Thoracic aorta (tissue), 2 donors: Measurements from ENCODE around the gene SLC7A6. TPM values are rescaled to one million over a fixed set of nuclear protein-coding genes. Genes with fewer than 3 reads are reported as not detected.

Experiments
- ATAC-seq: fragments of 150-250 bp; one replicate; pipeline ENCODE4 v1.8.0; 2017; ENCODE audit warnings: low read depth; ENCODE audit not compliant: insufficient number of reproducible peaks, low FRiP score
- DNase-seq: peaks from one replicate; pipeline ENCODE4 v3.0.0-alpha.2; 2020; ENCODE audit warnings: low spot score
- H3K27ac ChIP-seq, 2 donors: fragments of 200-600 bp; sonication (generic); 1 replicate in 1 of 2; 2 replicates in 1 of 2; pipeline ENCODE4 v1.5.1; 2016; ENCODE audit warnings: mild to moderate bottlenecking in 2 of 2, moderate library complexity in 2 of 2
- H3K27me3 ChIP-seq: fragments of 200-600 bp; sonication (generic); replicated peaks from 2 replicates; pipeline ENCODE4 v1.6.0; 2016; ENCODE audit warnings: mild to moderate bottlenecking; ENCODE audit not compliant: insufficient read depth
- H3K36me3 ChIP-seq: fragments of 200-600 bp; sonication (generic); one replicate; pipeline ENCODE4 v1.5.1; 2016
- H3K4me1 ChIP-seq, 2 donors: fragments of 200-600 bp; sonication (generic); 1 replicate in 1 of 2; 2 replicates in 1 of 2; pipeline versions ENCODE4 v1.5.1 to v1.6.0; 2016; ENCODE audit warnings: low read depth in 2 of 2, mild to moderate bottlenecking in 1 of 2; ENCODE audit not compliant: control insufficient read depth in 1 of 2
- H3K4me3 ChIP-seq: fragments of 200-600 bp; sonication (generic); 2 replicates; pipeline ENCODE4 v1.5.1; 2016; ENCODE audit warnings: mild to moderate bottlenecking
- H3K9me3 ChIP-seq: fragments of 200-600 bp; sonication (generic); 2 replicates; pipeline ENCODE4 v1.5.1; 2016
- CTCF ChIP-seq: fragments of 200-600 bp; sonication (generic); IDR thresholded peaks from one replicate; pipeline ENCODE4 v1.5.1; 2019; ENCODE audit warnings: antibody characterized with exemption
- total RNA-seq, 2 donors: library from RNA; depleted of rRNA; stranded (reverse); fragments of >200 nt; gene quantifications; one replicate each; pipeline versions ENCODE4 v1.1.0 to v1.2.3, GENCODE V29; 2016

Gene SLC7A6
- total RNA-seq, 2 donors from 2014 or later: 92.1 to 125 TPM

- H3K4me3 ChIP-seq: no peak overlapping the region
- ATAC-seq (no peak), DNase-seq (no peak)
- TF ChIP-seq CTCF: no peak
- peaks cover 23 to 52% of the 10 kb centered on the region in 2 donors for H3K4me1 ChIP-seq
- H3K9me3 ChIP-seq: no peaks in the 10 kb centered on the region
- peaks cover 7% of the 10 kb centered on the region for H3K36me3 ChIP-seq
- H3K27ac ChIP-seq: no peak overlapping the region
- H3K27me3 ChIP-seq: no peaks in the 10 kb centered on the region
Observed at GRCh38 chr16:68272507-68273209, 8.3 kb downstream of the SLC7A6 start.

- H3K4me3 ChIP-seq: no peak overlapping the region
- H3K36me3 ChIP-seq: peaks cover 7% of the 10 kb centered on the region
- peaks cover 23 to 44% of the 10 kb centered on the region in 2 donors for H3K4me1 ChIP-seq
- H3K9me3 ChIP-seq: no peaks in the 10 kb centered on the region
- no peak overlapping the region for H3K27ac ChIP-seq
- ATAC-seq (no peak), DNase-seq (no peak)
- no peaks in the 10 kb centered on the region for H3K27me3 ChIP-seq
- TF ChIP-seq CTCF: no peak
Observed at GRCh38 chr16:68273459-68273858, 9.1 kb downstream of the SLC7A6 start.

DNA sequence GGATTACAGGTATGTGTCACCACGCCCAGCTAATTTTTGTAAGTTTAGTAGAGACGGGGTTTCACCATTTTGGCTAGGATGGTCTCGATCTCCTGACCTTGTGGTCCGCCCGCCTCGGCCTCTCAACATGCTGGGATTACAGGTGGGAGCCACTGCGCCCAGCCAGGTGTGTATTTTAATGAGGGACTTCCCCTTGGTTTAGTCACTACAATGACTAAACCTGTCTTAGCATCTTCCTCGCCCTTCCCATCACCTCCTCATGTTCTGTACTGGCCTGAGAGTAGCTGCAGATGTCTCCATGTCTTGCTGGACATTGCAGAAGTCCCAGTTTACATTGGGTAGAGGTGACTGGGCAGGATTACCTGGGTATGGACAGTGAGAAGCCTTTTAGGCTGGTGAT is 9.6 kb downstream of the SLC7A6 start:
- ATAC-seq (no peak), DNase-seq (no peak)
- peaks cover 23 to 41% of the 10 kb centered on the region in 2 donors for H3K4me1 ChIP-seq
- H3K27me3 ChIP-seq: no peaks in the 10 kb centered on the region
- no peak overlapping the region for H3K4me3 ChIP-seq
- H3K9me3 ChIP-seq: no peaks in the 10 kb centered on the region
- peak overlapping the region in 1 of 2 donors; percentile 13 for H3K27ac ChIP-seq
- TF ChIP-seq CTCF: no peak
- peaks cover 7% of the 10 kb centered on the region for H3K36me3 ChIP-seq

DNA sequence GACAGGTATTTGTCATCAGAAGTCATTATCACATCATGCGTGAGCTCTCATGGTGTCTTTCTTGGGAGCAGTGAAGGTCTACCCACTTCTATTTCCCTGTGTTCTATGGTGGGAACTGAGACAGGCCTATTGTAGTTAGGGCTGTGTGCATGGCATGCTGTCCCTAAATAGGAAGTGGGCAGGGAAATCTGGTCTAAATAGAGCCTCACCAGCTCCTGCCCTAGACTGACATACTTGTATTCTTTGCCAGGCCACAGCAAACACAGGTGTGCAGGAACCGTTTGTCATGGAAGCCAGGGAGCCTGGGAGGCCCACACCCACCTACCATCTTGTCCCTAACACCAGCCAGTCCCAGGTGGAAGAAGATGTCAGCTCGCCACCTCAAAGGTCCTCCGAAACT is 10.1 kb downstream of the SLC7A6 start:
- no peak for TF ChIP-seq CTCF
- no peak for ATAC-seq
- Histone ChIP-seq H3K27me3 (no peaks in the 10 kb centered on the region), H3K4me3 (no peak overlapping the region), H3K27ac (peak overlapping the region in 1 of 2 donors; percentile 56), H3K36me3 (peaks cover 7% of the 10 kb centered on the region), H3K9me3 (no peaks in the 10 kb centered on the region), H3K4me1 (peaks cover 23 to 40% of the 10 kb centered on the region in 2 donors)
- DNase-seq: no peak

GRCh38 chr16:68275611-68276191 is 11.4 kb downstream of the SLC7A6 start:
- ATAC-seq: no peak
- Histone ChIP-seq H3K4me1 (peaks cover 23 to 33% of the 10 kb centered on the region in 2 donors), H3K36me3 (peaks cover 7% of the 10 kb centered on the region), H3K4me3 (no peak overlapping the region), H3K9me3 (no peaks in the 10 kb centered on the region), H3K27me3 (no peaks in the 10 kb centered on the region), H3K27ac (peak overlapping the region; percentile 56 to 74)
- no peak for DNase-seq
- TF ChIP-seq CTCF: no peak
